Peyer's patch (tissue), 4 donors: ENCODE data around the gene CCDC192.

Experiments used
- POLR2A ChIP-seq, 2 donors: fragments of 450-650 bp; IDR thresholded peaks; one replicate each; pipeline ENCODE4 v1.5.1; 2017; ENCODE audit warnings: antibody characterized with exemption in 2 of 2, mild to moderate bottlenecking in 2 of 2, moderate library complexity in 2 of 2
- TF ChIP-seq, protein P1 (sequence below), 6 experiments: fragments of 450-650 bp in 4 of 6; fragments of 200-600 bp in 2 of 6; sonication (generic) in 1 of 6; IDR thresholded peaks; one replicate each; pipeline ENCODE4 v1.5.1; 2017 to 2019; ENCODE audit warnings: antibody characterized with exemption in 6 of 6, mild to moderate bottlenecking in 3 of 6, moderate library complexity in 1 of 6

DNA sequence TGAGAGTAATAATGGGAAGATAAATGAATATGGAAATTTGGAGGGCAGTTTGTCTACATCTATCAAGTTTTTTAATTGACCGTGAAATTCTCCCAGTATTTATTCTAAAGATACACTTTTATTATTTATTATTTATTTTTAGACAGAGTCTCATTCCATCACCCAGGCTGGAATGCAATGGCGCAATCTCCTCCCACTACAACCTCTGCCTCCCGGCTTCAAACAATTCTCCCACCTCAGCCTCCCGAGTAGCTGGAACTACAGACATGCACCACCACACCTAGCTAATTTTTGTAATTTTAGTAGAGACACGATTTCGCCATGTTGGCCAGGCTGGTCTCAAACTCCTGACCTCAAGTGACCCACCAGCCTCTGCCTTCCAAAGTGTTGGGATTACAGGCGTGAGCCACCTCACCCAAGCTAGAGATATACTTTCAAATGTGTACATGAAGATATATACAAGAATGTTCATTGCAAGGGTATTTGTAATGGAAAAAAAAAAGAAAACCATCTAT is 282.7 kb downstream of the CCDC192 start:
- TF ChIP-seq, protein P1, sequence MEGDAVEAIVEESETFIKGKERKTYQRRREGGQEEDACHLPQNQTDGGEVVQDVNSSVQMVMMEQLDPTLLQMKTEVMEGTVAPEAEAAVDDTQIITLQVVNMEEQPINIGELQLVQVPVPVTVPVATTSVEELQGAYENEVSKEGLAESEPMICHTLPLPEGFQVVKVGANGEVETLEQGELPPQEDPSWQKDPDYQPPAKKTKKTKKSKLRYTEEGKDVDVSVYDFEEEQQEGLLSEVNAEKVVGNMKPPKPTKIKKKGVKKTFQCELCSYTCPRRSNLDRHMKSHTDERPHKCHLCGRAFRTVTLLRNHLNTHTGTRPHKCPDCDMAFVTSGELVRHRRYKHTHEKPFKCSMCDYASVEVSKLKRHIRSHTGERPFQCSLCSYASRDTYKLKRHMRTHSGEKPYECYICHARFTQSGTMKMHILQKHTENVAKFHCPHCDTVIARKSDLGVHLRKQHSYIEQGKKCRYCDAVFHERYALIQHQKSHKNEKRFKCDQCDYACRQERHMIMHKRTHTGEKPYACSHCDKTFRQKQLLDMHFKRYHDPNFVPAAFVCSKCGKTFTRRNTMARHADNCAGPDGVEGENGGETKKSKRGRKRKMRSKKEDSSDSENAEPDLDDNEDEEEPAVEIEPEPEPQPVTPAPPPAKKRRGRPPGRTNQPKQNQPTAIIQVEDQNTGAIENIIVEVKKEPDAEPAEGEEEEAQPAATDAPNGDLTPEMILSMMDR (IDR thresholded peaks at IDR 0.05), result no peak
- TF ChIP-seq POLR2A (IDR thresholded peaks at IDR 0.05), result no peak
